H1 (cell line): ENCODE data around the gene MAPKAP1. TPM values are rescaled to one million over a fixed set of nuclear protein-coding genes. Genes with fewer than 3 reads are reported as not detected.

Experiments used
- CTCF ChIA-PET: fragments of 300-600 bp; sonication (Branson Sonifier 250); formaldehyde crosslinking; loops from one replicate; lab custom pipeline; 2021; ENCODE audit not compliant: partially characterized antibody; lab: Charles Lee
- POLR2A ChIA-PET: fragments of 300-600 bp; sonication (Branson Sonifier 250); formaldehyde crosslinking; loops from one replicate; lab custom pipeline; 2021; ENCODE audit warnings: inconsistent platforms; ENCODE audit not compliant: partially characterized antibody; lab: Charles Lee
- DNase-seq, 2 experiments: peaks; one replicate each; pipeline versions ENCODE4 v3.0.0 to v3.0.0-alpha.2; 2010 to 2022; ENCODE audit warnings: low spot score in 2 of 2, low read depth in 1 of 2, mixed read lengths in 1 of 2
- FAIRE-seq: peaks from 2 replicates; lab custom pipeline; 2011; peaks lifted over from hg19 to GRCh38; lab: Jason Lieb, UNC
- H2AFZ ChIP-seq: 2 replicates; pipeline ENCODE4 v1.8.1; 2012; ENCODE audit warnings: low read length, inconsistent platforms
- H2AK5ac ChIP-seq: 2 replicates; pipeline ENCODE4 v1.6.1; 2013; ENCODE audit warnings: low read depth, low read length
- H2BK120ac ChIP-seq: replicated peaks from 2 replicates; pipeline ENCODE3; 2013; ENCODE audit warnings: low read depth, low read length, inconsistent platforms
- H2BK12ac ChIP-seq: 2 replicates; pipeline ENCODE4 v1.6.1; 2013; ENCODE audit warnings: low read depth, low read length
- H2BK15ac ChIP-seq: 2 replicates; pipeline ENCODE4 v1.6.1; 2013; ENCODE audit warnings: low read length
- H2BK20ac ChIP-seq: 2 replicates; pipeline ENCODE4 v1.6.1; 2013; ENCODE audit warnings: low read length
- H2BK5ac ChIP-seq: 2 replicates; pipeline ENCODE4 v1.6.1; 2013; ENCODE audit warnings: low read depth, low read length
- H3K14ac ChIP-seq: 2 replicates; pipeline ENCODE4 v1.6.1; 2013; ENCODE audit warnings: inconsistent platforms; ENCODE audit not compliant: insufficient read length
- H3K18ac ChIP-seq: 2 replicates; pipeline ENCODE4 v1.6.1; 2013; ENCODE audit warnings: low read length; ENCODE audit errors: extremely low read depth
- H3K23ac ChIP-seq: 2 replicates; pipeline ENCODE4 v1.6.1; 2013; ENCODE audit warnings: inconsistent platforms; ENCODE audit not compliant: insufficient read length
- H3K23me2 ChIP-seq: 2 replicates; pipeline ENCODE4 v1.6.1; 2013; ENCODE audit warnings: low read depth, low read length
- H3K27ac ChIP-seq: 2 replicates; pipeline ENCODE4 v1.6.1; 2011; ENCODE audit warnings: low read depth, low read length, inconsistent platforms
- H3K27me3 ChIP-seq, 4 experiments: replicated peaks in 1 of 4; 1 replicate in 1 of 4; 2 replicates in 3 of 4; pipeline versions ENCODE4 v1.6.1 to v1.8.1; 2011 to 2013; ENCODE audit warnings: low read length in 3 of 4, mild to moderate bottlenecking in 3 of 4, inconsistent platforms in 2 of 4, mixed read lengths in 2 of 4, moderate library complexity in 1 of 4; ENCODE audit not compliant: control insufficient read depth in 3 of 4, insufficient read depth in 3 of 4; ENCODE audit errors: extremely low read depth in 1 of 4
- H3K36me3 ChIP-seq, 4 experiments: 2 replicates each; pipeline versions ENCODE4 v1.6.1 to v1.8.1; 2011 to 2013; ENCODE audit warnings: mild to moderate bottlenecking in 4 of 4, low read length in 3 of 4, moderate library complexity in 2 of 4, control low read depth in 1 of 4, inconsistent platforms in 1 of 4; ENCODE audit not compliant: insufficient read depth in 4 of 4, control insufficient read depth in 2 of 4
- H3K4ac ChIP-seq: replicated peaks from 2 replicates; pipeline ENCODE3; 2013; ENCODE audit warnings: low read length, low read depth, mixed read lengths, inconsistent platforms; ENCODE audit not compliant: insufficient read length
- H3K4me1 ChIP-seq, 4 experiments: replicated peaks in 1 of 4; 1 replicate in 1 of 4; 2 replicates in 3 of 4; pipeline versions ENCODE4 v1.6.1 to v1.8.1; 2011 to 2013; ENCODE audit warnings: low read length in 3 of 4, inconsistent platforms in 2 of 4, mixed read lengths in 1 of 4; ENCODE audit not compliant: insufficient read depth in 4 of 4, control insufficient read depth in 3 of 4
- H3K4me2 ChIP-seq, 2 experiments: 2 replicates each; pipeline versions ENCODE4 v1.6.1 to v1.8.1; 2011 to 2013; ENCODE audit warnings: low read depth in 2 of 2, low read length in 2 of 2, control low read depth in 1 of 2, inconsistent platforms in 1 of 2, mild to moderate bottlenecking in 1 of 2; ENCODE audit not compliant: insufficient read depth in 1 of 2
- H3K4me3 ChIP-seq, 4 experiments: fragments of 200-600, 300-600 bp in 1 of 4; sonication (generic), shearing (Covaris generic), sonication (Bioruptor Twin) in 1 of 4; 2 replicates each; pipeline versions ENCODE4 v1.5.1 to v1.8.1; 2011 to 2016; ENCODE audit warnings: low read length in 4 of 4, low read depth in 3 of 4, control low read depth in 2 of 4, inconsistent platforms in 2 of 4, mild to moderate bottlenecking in 2 of 4, mixed read lengths in 1 of 4, moderate library complexity in 1 of 4; ENCODE audit not compliant: insufficient read depth in 2 of 4; ENCODE audit errors: extremely low read depth in 1 of 4
- H3K56ac ChIP-seq: replicated peaks from 2 replicates; pipeline ENCODE3; 2013; ENCODE audit warnings: low read depth, mild to moderate bottlenecking, mixed read lengths, low read length, inconsistent platforms; ENCODE audit not compliant: insufficient read length
- H3K79me1 ChIP-seq: 2 replicates; pipeline ENCODE4 v1.6.1; 2013; ENCODE audit warnings: low read depth, low read length, control low read depth
- H3K79me2 ChIP-seq, 2 experiments: 2 replicates each; pipeline versions ENCODE4 v1.6.1 to v1.8.1; 2012 to 2013; ENCODE audit warnings: low read length in 2 of 2, mild to moderate bottlenecking in 2 of 2, inconsistent platforms in 1 of 2; ENCODE audit not compliant: insufficient read depth in 2 of 2, control insufficient read depth in 1 of 2
- H3K9ac ChIP-seq, 4 experiments: replicated peaks in 1 of 4; 1 replicate in 1 of 4; 2 replicates in 3 of 4; pipeline versions ENCODE4 v1.6.1 to v1.8.1; 2011 to 2013; ENCODE audit warnings: low read depth in 3 of 4, low read length in 3 of 4, control low read depth in 2 of 4, mild to moderate bottlenecking in 2 of 4, moderate library complexity in 2 of 4, inconsistent platforms in 1 of 4; ENCODE audit errors: extremely low read depth in 1 of 4
- H3K9me3 ChIP-seq, 2 experiments: 2 replicates each; pipeline versions ENCODE4 v1.6.1 to v1.8.1; 2012 to 2013; ENCODE audit warnings: mild to moderate bottlenecking in 2 of 2, moderate library complexity in 2 of 2, control low read depth in 1 of 2, inconsistent platforms in 1 of 2, low read depth in 1 of 2, low read length in 1 of 2, mixed read lengths in 1 of 2; ENCODE audit not compliant: insufficient read depth in 2 of 2
- H4K20me1 ChIP-seq, 2 experiments: replicated peaks in 1 of 2; 2 replicates each; pipeline versions ENCODE3 to v1.8.1; 2011 to 2013; ENCODE audit warnings: inconsistent platforms in 2 of 2, low read length in 2 of 2, mild to moderate bottlenecking in 1 of 2; ENCODE audit not compliant: insufficient read depth in 2 of 2, control insufficient read depth in 1 of 2
- H4K5ac ChIP-seq: 2 replicates; pipeline ENCODE4 v1.6.1; 2013; ENCODE audit warnings: low read length, low read depth, mixed read lengths, inconsistent platforms; ENCODE audit not compliant: insufficient read length
- H4K8ac ChIP-seq: 2 replicates; pipeline ENCODE4 v1.8.0; 2013; ENCODE audit warnings: mild to moderate bottlenecking, moderate library complexity, low read length, inconsistent platforms; ENCODE audit not compliant: insufficient read depth; ENCODE audit errors: extremely low read depth
- H4K91ac ChIP-seq: replicated peaks from 2 replicates; pipeline ENCODE3; 2013; ENCODE audit warnings: low read length, mixed read lengths, inconsistent platforms; ENCODE audit not compliant: insufficient read length
- BCL11A ChIP-seq, 2 experiments: IDR thresholded peaks; one replicate each; pipeline ENCODE4 v1.6.1; 2011; ENCODE audit warnings: low read depth in 2 of 2, low read length in 2 of 2, mild to moderate bottlenecking in 2 of 2
- BRCA1 ChIP-seq: IDR thresholded peaks from 2 replicates; pipeline ENCODE4 v1.6.1; 2012; ENCODE audit warnings: low read depth, low read length, improper control_type of control experiment
- CHD1 ChIP-seq: IDR thresholded peaks from 2 replicates; pipeline ENCODE4 v1.6.1; 2012; ENCODE audit warnings: low read depth, low read length, improper control_type of control experiment
- CTBP2 ChIP-seq: IDR thresholded peaks from 2 replicates; pipeline ENCODE4 v1.7.0; 2011; ENCODE audit warnings: borderline replicate concordance, mild to moderate bottlenecking, moderate library complexity, mixed read lengths, low read length; ENCODE audit not compliant: insufficient read depth, insufficient read length
- E2F6 ChIP-seq: IDR thresholded peaks from 2 replicates; pipeline ENCODE4 v1.6.1; 2012; ENCODE audit warnings: inconsistent platforms
- PHF8 ChIP-seq: fragments of 200-600 bp; sonication (generic); conservative IDR thresholded peaks from 2 replicates; pipeline ENCODE4 v1.7.1; 2012; ENCODE audit warnings: low read depth, mild to moderate bottlenecking, inconsistent platforms, low read length, moderate library complexity
- WGBS, 2 experiments: shearing (Covaris generic) in 1 of 2; methylation state at CpG; one replicate each; pipeline versions ENCODE4 v1.1.6 to v1.1.7; 2013 to 2015; ENCODE audit warnings: low lambda C conversion rate in 2 of 2, mixed read lengths in 2 of 2, inconsistent platforms in 1 of 2, low coverage in 1 of 2, missing lambda C conversion rate in 1 of 2; ENCODE audit not compliant: insufficient replicate concordance in 2 of 2, insufficient coverage in 1 of 2, insufficient read length in 1 of 2; ENCODE audit errors: extremely low coverage in 1 of 2, missing lambda C conversion rate in 1 of 2; 5-methylcytosine and 5-hydroxymethylcytosine counted together
- polyA plus RNA-seq, 7 experiments: library from polyadenylated mRNA; depleted of rRNA in 3 of 7; stranded (reverse) in 5 of 7; unstranded in 2 of 7; fragments of >200 nt in 5 of 7; fragments of 200-250 nt in 2 of 7; gene quantifications; 1 replicate in 5 of 7; 2 replicates in 1 of 7; 4 replicates in 1 of 7; pipeline versions ENCODE4 v1.2.1 to v1.2.3, GENCODE V29; 2011 to 2013; ENCODE audit warnings: missing spikeins in 2 of 7, mixed read lengths in 2 of 7
- total RNA-seq: library from RNA; stranded (reverse); fragmentation: NEBNext Ultra II Directional; extraction: Animal tissue kit (Norgen Biotek cat#: 25700); gene quantifications from 2 replicates; pipeline ENCODE4 v1.2.1, GENCODE V29; 2021

MAPKAP1 gene
- total and polyA plus RNA-seq, 2 of the 8 experiments (the other 6 are each of a cell fraction or from before 2014, with no cell fraction given), result 79.2 to 140 TPM

GRCh38 chr9:125752070-125752628 is 45.1 kb upstream of the MAPKAP1 start:
- Histone ChIP-seq H2BK15ac (no peak overlapping the region), H3K18ac (no peak overlapping the region; the same call in 1 of the 2 replicates), H3K23me2 (peaks cover 10% of the 10 kb centered on the region; the same call in 1 of the 2 replicates), H2AK5ac (no peak overlapping the region), H3K56ac (no peak overlapping the region), H3K4me1 (peaks cover 0 to 37% (median 10%) of the 10 kb centered on the region in 4 experiments; a peak in 4 of 7 replicates), H3K14ac (no peak overlapping the region), H4K91ac (no peak overlapping the region), H3K27me3 (no peaks in the 10 kb centered on the region), H3K79me1 (no peaks in the 10 kb centered on the region), H3K4me3 (peak overlapping the region in 1 of 4 experiments; percentile 33; a peak in 1 of 8 replicates), H3K4ac (no peak overlapping the region), H3K23ac (no peak overlapping the region), H3K4me2 (peak overlapping the region; percentile 18 to 48; a peak in 2 of 4 replicates), H3K79me2 (peaks cover 0 to 82% of the 10 kb centered on the region in 2 experiments; a peak in 3 of 4 replicates), H2BK5ac (no peak overlapping the region), H2BK120ac (no peak overlapping the region), H3K9ac (no peak overlapping the region), H3K27ac (no peak overlapping the region), H3K36me3 (peaks cover 0 to 38% (median 1%) of the 10 kb centered on the region in 4 experiments; a peak in 1 of 8 replicates), H2BK12ac (no peak overlapping the region), H2BK20ac (no peak overlapping the region), H4K20me1 (no peaks in the 10 kb centered on the region), H4K5ac (peak overlapping the region; percentile 30), H2AFZ (no peak overlapping the region), H4K8ac (no peak overlapping the region), H3K9me3 (no peaks in the 10 kb centered on the region)
- POLR2A ChIA-PET, result interaction anchor here (1.0 kb wide), 1 partner anchor 11 kb away, joined by 3 read pairs; no protein-coding TSS in a partner anchor
- 64% methylated on average over 3 of the region's 3 CpGs; no CpG with 5 or more reads in 1 of the 2 experiments for WGBS, 2 experiments
- no peak for TF ChIP-seq CHD1
- TF ChIP-seq BRCA1, result no peak
- no peak for TF ChIP-seq BCL11A (IDR thresholded peaks at IDR 0.05; ENCODE audit: low read depth in 2 of 2, low read length in 2 of 2)
- TF ChIP-seq E2F6, result no peak
- TF ChIP-seq PHF8, result no peak
- no peak for TF ChIP-seq CTBP2
- FAIRE-seq, result no peak
- no peak for DNase-seq
- CTCF ChIA-PET, result no interaction called here
